ENCODE measurements around the gene OTOP2.

GRCh38 chr17:74919440-74920305 lies 4.4 kb upstream of the OTOP2 start:
- TF ChIP-seq SPI1 (IDR thresholded peaks at IDR 0.05; ENCODE audit: low read depth, low read length): no peak
- no peak for TF ChIP-seq POLR2A (IDR thresholded peaks at IDR 0.05; ENCODE audit: low read depth, low read length)

Data from GM12891 (cell line).